GM20431 (cell line): Measurements from ENCODE around the gene RAPGEFL1.
"Not testable (repeated sequence)": the region's sequence is repeated elsewhere in the genome, so short reads cannot be mapped to it uniquely, and the experiment has no call there.

Experiments used
- in situ Hi-C: fragments of 300-500 bp; cut with MseI, MboI; formaldehyde crosslinking; loops from one replicate; pipeline ENCODE4 v1.15.0; 2020; ENCODE audit warnings: low sequenced_read_pairs; ENCODE audit not compliant: unreplicated experiment

RAPGEFL1 gene

GRCh38 chr17:40197965-40198456, 20.7 kb downstream of the RAPGEFL1 start:
- in situ Hi-C loops = not testable (repeated sequence)

GRCh38 chr17:40198576-40198975, 21.3 kb downstream of the RAPGEFL1 start:
- in situ Hi-C loops = no loop called here

- in situ Hi-C loops = no loop called here
Measured at GRCh38 chr17:40203131-40203530, 25.9 kb downstream of the RAPGEFL1 start.

GRCh38 chr17:40206193-40206592, 28.9 kb downstream of the RAPGEFL1 start:
- in situ Hi-C loops = not testable (repeated sequence)

- in situ Hi-C loops = no loop called here
Measured at GRCh38 chr17:40209404-40210093, 32.3 kb downstream of the RAPGEFL1 start.

- in situ Hi-C loops = not testable (repeated sequence)
Measured at GRCh38 chr17:40213914-40214313, 36.6 kb downstream of the RAPGEFL1 start.

- in situ Hi-C loops = no loop called here
Measured at GRCh38 chr17:40218006-40218739, 40.9 kb downstream of the RAPGEFL1 start.

GRCh38 chr17:40218740-40219593, 41.7 kb downstream of the RAPGEFL1 start, which contains the start of gene WIPF2:
Gene WIPF2, plus strand, starts transcription at chr17:40219304. Its CDS starts 37,156 bp downstream, at chr17:40256460.
- in situ Hi-C loops = no loop called here

GRCh38 chr17:40219594-40220338, 42.5 kb downstream of the RAPGEFL1 start:
- in situ Hi-C loops = no loop called here

- in situ Hi-C loops = no loop called here
Measured at GRCh38 chr17:40224718-40225550, 47.7 kb downstream of the RAPGEFL1 start.

- in situ Hi-C loops = not testable (repeated sequence)
Measured at GRCh38 chr17:40229146-40229545, 51.9 kb downstream of the RAPGEFL1 start.

- in situ Hi-C loops = no loop called here
Measured at GRCh38 chr17:40230670-40231069, 53.4 kb downstream of the RAPGEFL1 start.

GRCh38 chr17:40231928-40232327, 54.7 kb downstream of the RAPGEFL1 start:
- in situ Hi-C loops = not testable (repeated sequence)

- in situ Hi-C loops = no loop called here
Measured at GRCh38 chr17:40241252-40241834, 64.1 kb downstream of the RAPGEFL1 start.

- in situ Hi-C loops = no loop called here
Measured at GRCh38 chr17:40242774-40243173, 65.5 kb downstream of the RAPGEFL1 start.

GRCh38 chr17:40243761-40244160, 66.5 kb downstream of the RAPGEFL1 start:
- in situ Hi-C loops = no loop called here

GRCh38 chr17:40244255-40244654, 67.0 kb downstream of the RAPGEFL1 start:
- in situ Hi-C loops = no loop called here
